HG03520 (cell line): Measurements from ENCODE around the gene PSMG3.

Experiments used
- ATAC-seq: cut with Tn5 transposase; IDR thresholded peaks from one replicate; pipeline ENCODE4 v1.9.1; 2021; ENCODE audit warnings: mild to moderate bottlenecking, moderate library complexity; ENCODE audit not compliant: unreplicated experiment

Gene PSMG3

GRCh38 chr7:1580422-1581030 lies 10.7 kb upstream of the PSMG3 start:
- ATAC-seq = no peak

GRCh38 chr7:1579481-1580421 lies 9.9 kb upstream of the PSMG3 start:
- ATAC-seq = peak; percentile 56

DNA sequence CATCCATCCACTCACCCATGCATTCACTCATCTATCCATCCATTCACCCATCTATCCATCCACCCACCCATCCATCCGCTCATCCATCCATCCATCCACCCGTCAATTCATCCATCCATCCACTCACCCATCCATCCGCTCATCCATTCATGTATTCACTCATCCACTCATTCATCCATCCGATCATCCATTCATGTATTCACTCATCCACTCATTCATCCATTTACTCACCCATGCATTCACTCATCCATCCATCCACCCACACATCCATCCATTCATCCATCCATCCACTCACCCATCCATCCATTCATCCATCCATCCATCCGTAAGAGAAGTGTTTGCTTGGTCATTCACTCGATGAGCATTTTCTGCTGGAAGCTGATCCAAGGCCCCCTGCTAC lies 8.7 kb upstream of the PSMG3 start:
- ATAC-seq = no peak

GRCh38 chr7:1576521-1577253 lies 6.9 kb upstream of the PSMG3 start:
- no peak for ATAC-seq

GRCh38 chr7:1575809-1576208 lies 6.0 kb upstream of the PSMG3 start:
- no peak for ATAC-seq

DNA sequence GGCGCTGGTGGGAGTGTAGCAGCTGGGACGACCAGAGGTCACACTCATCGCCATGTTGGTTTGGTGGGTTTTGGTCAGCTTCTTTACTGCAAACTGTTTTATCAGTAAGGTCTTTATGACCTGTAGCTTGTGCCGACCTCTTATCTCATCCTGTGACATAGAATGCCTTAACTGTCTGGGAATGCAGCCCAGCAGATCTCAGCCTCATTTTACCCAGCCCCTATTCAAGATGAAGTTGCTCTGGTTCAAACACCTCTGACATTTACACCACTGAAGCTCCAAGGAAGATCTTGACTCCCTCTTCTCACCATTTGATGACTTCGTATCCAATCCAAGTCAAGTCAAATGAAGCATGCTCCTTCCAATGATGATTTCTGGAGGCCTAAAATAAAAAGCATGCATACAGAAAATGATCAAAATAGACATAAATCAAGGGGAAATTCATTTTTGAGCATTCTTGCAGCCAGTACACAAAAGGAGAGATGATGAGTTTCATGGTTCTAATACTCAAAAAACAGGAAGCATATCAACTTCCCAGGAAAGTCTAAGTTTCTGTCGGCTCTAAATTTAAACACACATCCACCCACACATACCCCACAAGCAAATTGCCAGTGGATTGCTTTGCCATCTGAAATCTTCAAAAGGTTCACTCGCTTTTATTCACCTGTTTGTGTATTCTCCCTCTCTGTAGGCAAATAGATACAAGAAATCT lies 2.4 kb upstream of the PSMG3 start:
- no peak for ATAC-seq

DNA sequence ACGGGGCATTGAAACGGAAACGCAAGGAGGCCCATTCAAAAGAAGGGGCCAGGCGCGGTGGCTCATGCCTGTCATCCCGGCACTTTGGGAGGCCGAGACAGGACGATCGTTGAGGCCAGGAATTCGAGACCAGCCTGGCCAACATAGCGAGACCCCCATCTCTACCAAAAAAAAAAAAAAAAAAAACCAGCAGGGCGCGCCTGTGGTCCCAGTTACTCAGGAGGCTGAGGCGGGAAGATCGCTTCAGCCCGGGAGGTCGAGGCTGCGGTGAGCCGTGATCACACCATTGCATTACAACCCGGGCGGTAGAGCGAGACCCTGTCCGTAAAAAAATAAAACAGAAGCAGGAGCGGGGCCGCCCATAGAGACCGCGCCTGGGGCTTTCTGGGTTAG lies 396 bp downstream of the PSMG3 start:
- ATAC-seq = peak; percentile 9

DNA sequence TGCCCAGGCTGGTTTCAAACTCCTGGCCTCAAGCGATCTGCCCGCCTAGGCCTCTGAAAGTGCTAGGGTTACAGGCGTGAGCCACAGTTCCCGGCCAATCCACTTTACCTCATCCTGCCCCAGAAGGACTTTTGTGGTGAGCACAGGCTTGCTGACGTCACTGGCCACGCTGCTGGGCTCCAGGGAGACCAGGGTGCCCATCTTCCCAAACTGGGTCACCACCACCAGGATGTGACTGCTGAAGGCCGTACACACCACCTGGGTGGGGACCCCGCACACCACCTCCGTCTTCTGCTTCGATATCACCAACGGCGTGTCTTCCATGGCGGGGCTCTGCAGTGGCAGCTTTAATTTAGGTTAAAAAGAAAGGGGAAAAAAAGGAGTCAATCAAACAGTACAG lies 816 bp downstream of the PSMG3 start:
- ATAC-seq = no peak

DNA sequence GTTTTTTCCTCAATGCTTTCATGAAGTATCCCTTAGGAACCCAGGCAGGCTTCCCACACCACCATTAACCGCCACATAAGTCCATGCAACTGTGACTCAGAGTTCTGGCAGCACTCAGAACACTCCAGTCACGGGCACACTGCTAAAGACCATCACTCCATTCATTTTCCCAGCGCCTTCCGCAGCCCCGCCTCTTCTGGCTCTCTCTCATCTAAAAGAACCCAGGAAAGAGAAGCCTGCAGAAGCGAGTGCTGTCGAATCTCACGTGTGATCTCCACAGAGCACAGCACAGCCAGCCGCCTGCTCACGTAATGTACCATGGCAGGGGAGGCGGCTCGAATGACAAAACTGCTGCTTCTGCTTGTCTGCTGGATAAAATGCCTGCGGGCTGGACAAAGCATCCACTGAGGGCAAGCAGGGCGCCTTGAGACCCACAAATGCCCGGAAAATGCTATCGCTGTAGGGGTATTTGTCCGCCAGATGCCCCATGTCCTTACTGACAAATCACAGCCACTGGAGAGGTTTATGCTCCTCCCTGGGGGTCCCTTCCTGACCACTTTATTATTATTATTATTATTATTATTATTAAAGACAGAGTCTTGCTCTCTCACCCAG lies 1.8 kb downstream of the PSMG3 start:
- no peak for ATAC-seq

DNA sequence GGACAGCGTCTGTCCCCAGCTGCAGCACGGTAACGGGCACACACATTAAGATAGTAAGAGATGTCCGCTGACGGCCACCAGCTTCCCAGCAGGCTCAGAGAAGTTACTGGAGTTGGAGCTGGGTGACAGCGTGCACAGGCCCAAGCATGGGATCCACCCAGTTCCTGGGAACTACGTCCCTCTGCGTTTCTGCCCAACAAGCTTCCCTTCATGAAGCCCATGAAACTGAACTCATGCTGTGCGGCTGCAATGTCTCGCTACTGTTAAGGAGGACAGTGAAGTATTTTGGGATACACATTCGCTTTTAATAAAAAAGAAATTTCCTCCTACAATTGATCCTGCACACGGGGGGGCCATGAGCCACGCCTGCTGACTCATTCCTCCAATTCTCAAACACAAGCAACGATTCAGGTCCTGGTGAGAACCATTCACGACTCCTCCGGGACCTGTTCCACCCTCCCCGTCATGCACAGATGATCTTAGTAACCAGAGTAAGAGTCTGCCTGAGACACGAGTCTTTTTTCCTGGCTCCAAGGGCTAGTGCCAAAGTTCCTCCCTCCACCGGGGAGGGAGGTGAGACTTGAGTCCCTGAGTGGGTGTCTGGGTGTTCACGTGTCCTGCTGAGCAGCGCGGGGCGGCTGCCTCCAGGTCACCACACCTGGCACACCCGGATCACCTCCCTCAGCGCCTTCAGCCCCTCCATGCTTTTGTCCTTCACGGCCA lies 2.6 kb downstream of the PSMG3 start:
- ATAC-seq = no peak

- ATAC-seq = no peak
These were observed 3.2 kb downstream of the PSMG3 start for GRCh38 chr7:1566687-1567048.

GRCh38 chr7:1564603-1565022 lies 5.2 kb downstream of the PSMG3 start:
- no peak for ATAC-seq

DNA sequence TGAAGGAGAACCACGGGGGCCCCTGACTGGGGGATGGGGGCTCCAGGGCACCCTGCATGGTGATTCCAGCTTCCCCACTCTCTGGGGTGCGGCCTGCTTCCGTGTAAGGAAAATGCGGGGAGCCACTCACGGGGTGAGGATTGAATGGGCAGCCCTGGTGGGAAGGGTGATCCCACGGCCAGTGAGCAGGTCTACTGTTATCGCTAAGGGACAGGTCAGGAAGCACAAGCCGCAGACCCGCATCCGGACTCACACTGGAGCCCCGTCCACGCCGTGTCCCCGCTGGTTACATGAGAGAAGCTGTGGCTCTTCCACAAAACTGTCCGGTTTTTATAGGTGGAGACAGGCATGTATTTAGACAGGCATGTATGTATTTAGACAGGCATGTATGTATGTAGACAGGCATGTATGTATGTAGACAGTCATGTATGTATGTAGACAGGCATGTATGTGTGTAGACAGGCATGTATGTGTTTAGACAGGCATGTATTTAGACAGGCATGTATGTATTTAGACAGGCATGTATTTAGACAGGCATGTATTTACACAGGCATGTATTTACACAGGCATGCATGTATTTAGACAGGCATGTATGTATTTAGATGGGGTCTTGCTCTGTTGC lies 5.7 kb downstream of the PSMG3 start:
- no peak for ATAC-seq

GRCh38 chr7:1562597-1563051 lies 7.2 kb downstream of the PSMG3 start:
- ATAC-seq = no peak

- ATAC-seq = no peak
These were observed 7.7 kb downstream of the PSMG3 start for GRCh38 chr7:1562116-1562515.

- ATAC-seq = no peak
These were observed 8.5 kb downstream of the PSMG3 start for GRCh38 chr7:1561036-1561940.

DNA sequence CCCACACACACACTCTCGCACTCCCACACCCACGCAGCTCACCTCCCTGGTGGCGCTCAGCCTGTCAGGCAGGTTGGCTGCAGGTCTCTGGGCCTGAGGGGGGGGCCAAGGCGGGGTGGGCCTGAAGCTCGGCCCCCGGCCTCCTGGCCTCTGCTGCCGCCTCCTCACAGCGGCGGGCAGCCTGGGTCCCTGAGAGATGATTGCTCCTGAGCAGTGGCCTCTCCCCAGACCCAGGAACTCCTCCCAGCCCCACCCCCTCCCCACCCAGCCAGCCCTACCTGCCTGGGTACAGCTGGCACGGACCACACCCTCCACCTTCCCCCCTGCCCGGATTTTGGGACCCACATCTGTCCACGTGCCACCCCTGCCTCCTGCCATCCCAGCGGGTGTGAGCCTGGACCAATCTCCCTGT lies 9.2 kb downstream of the PSMG3 start:
- ATAC-seq = no peak
